IMR-90 (cell line): ENCODE measurements around the gene TOX3. TPM values are rescaled to one million over a fixed set of nuclear protein-coding genes. Genes with fewer than 3 reads are reported as not detected.

Source experiments
- ATAC-seq: fragments of 200-7000 bp; cut with Tn5 transposase; 2 replicates; pipeline ENCODE4 v1.9.1; 2020; ENCODE audit warnings: low read depth, mild to moderate bottlenecking, moderate library complexity
- BruUV-seq: library from RNA; stranded (reverse); fragments of 400-500 nt; replicated peaks from 2 replicates; lab custom pipeline; 2021; lab: Mats Ljungman, UMichigan
- CTCF ChIA-PET: fragments of 300-600 bp; formaldehyde crosslinking; extraction: SDS; loops from one replicate; lab custom pipeline; 2021; ENCODE audit warnings: antibody characterized with exemption; lab: Yijun Ruan, JAX
- POLR2A ChIA-PET: fragments of 300-600 bp; sonication (Branson Sonifier 250); formaldehyde crosslinking; loops from one replicate; lab custom pipeline; 2022; ENCODE audit warnings: antibody characterized with exemption; ENCODE audit not compliant: unreplicated experiment; lab: Charles Lee
- DNase-seq: peaks from one replicate; pipeline ENCODE4 v3.0.0; 2013
- H2AFZ ChIP-seq: replicated peaks from 2 replicates; pipeline ENCODE3; 2013; ENCODE audit warnings: low read length, mild to moderate bottlenecking; ENCODE audit not compliant: poor library complexity
- H2AK5ac ChIP-seq: 2 replicates; pipeline ENCODE4 v1.6.1; 2013; ENCODE audit warnings: low read depth, low read length, inconsistent platforms
- H2AK9ac ChIP-seq: replicated peaks from 2 replicates; pipeline ENCODE3; 2013; ENCODE audit warnings: mild to moderate bottlenecking, low read depth, low read length, moderate library complexity; ENCODE audit not compliant: poor library complexity
- H2BK120ac ChIP-seq: 2 replicates; pipeline ENCODE4 v1.6.1; 2013; ENCODE audit warnings: low read depth, low read length, inconsistent platforms
- H2BK15ac ChIP-seq: 3 replicates; pipeline ENCODE4 v1.6.1; 2013; ENCODE audit warnings: low read depth, low read length, inconsistent platforms
- H2BK20ac ChIP-seq: 2 replicates; pipeline ENCODE4 v1.6.1; 2013; ENCODE audit warnings: low read depth, mild to moderate bottlenecking, inconsistent platforms, low read length, moderate library complexity
- H2BK5ac ChIP-seq: 2 replicates; pipeline ENCODE4 v1.6.1; 2013; ENCODE audit warnings: mild to moderate bottlenecking, low read depth, low read length, inconsistent platforms; ENCODE audit not compliant: poor library complexity, severe bottlenecking
- H3K14ac ChIP-seq: replicated peaks from 2 replicates; pipeline ENCODE4 v1.6.1; 2013; ENCODE audit warnings: low read depth, low read length, inconsistent platforms
- H3K18ac ChIP-seq: 2 replicates; pipeline ENCODE4 v1.6.1; 2013; ENCODE audit warnings: low read depth, low read length, control low read depth
- H3K23ac ChIP-seq: 2 replicates; pipeline ENCODE4 v1.6.1; 2013; ENCODE audit warnings: low read depth, low read length, inconsistent platforms
- H3K27ac ChIP-seq: 2 replicates; pipeline ENCODE4 v1.5.1; 2013; ENCODE audit warnings: mild to moderate bottlenecking, control low read depth, low read length; ENCODE audit not compliant: insufficient read depth
- H3K27me3 ChIP-seq: 2 replicates; pipeline ENCODE4 v1.6.1; 2013; ENCODE audit warnings: low read length; ENCODE audit not compliant: control insufficient read depth, insufficient read depth
- H3K36me3 ChIP-seq: 2 replicates; pipeline ENCODE4 v1.6.1; 2013; ENCODE audit warnings: low read length, mixed read lengths; ENCODE audit not compliant: control insufficient read depth, insufficient read depth
- H3K4ac ChIP-seq: 2 replicates; pipeline ENCODE4 v1.6.1; 2013; ENCODE audit warnings: low read depth, low read length, inconsistent platforms
- H3K4me1 ChIP-seq: 2 replicates; pipeline ENCODE4 v1.6.1; 2013; ENCODE audit warnings: low read length, mixed read lengths; ENCODE audit not compliant: control insufficient read depth, insufficient read depth
- H3K4me2 ChIP-seq: 2 replicates; pipeline ENCODE4 v1.6.1; 2013; ENCODE audit warnings: low read depth, mild to moderate bottlenecking, control low read depth, low read length, moderate library complexity
- H3K4me3 ChIP-seq: 2 replicates; pipeline ENCODE4 v1.5.1; 2013; ENCODE audit warnings: low read depth, mild to moderate bottlenecking, control low read depth, low read length, moderate library complexity; ENCODE audit not compliant: insufficient read depth
- H3K56ac ChIP-seq: 2 replicates; pipeline ENCODE4 v1.6.1; 2013; ENCODE audit warnings: low read length, inconsistent platforms; ENCODE audit not compliant: insufficient read depth; ENCODE audit errors: extremely low read depth
- H3K79me1 ChIP-seq, 2 experiments: 2 replicates each; pipeline ENCODE4 v1.6.1; 2013; ENCODE audit warnings: low read length in 2 of 2, inconsistent platforms in 1 of 2, low read depth in 1 of 2
- H3K9ac ChIP-seq: 2 replicates; pipeline ENCODE4 v1.6.1; 2013; ENCODE audit warnings: low read depth, low read length, control low read depth
- H3K9me1 ChIP-seq: 2 replicates; pipeline ENCODE4 v1.6.1; 2013; ENCODE audit warnings: low read length, inconsistent platforms; ENCODE audit not compliant: insufficient read depth
- H3K9me3 ChIP-seq: 2 replicates; pipeline ENCODE4 v1.6.1; 2013; ENCODE audit warnings: low read length; ENCODE audit not compliant: control insufficient read depth, insufficient read depth
- H4K20me1 ChIP-seq: 2 replicates; pipeline ENCODE4 v1.6.1; 2013; ENCODE audit warnings: low read length, inconsistent platforms; ENCODE audit not compliant: insufficient read depth
- H4K5ac ChIP-seq: 2 replicates; pipeline ENCODE4 v1.6.1; 2013; ENCODE audit warnings: mild to moderate bottlenecking, low read depth, low read length, control low read depth
- H4K8ac ChIP-seq, 2 experiments: 2 replicates each; pipeline ENCODE4 v1.6.1; 2013; ENCODE audit warnings: low read depth in 2 of 2, low read length in 2 of 2, control low read depth in 1 of 2, inconsistent platforms in 1 of 2
- H4K91ac ChIP-seq: 2 replicates; pipeline ENCODE4 v1.6.1; 2013; ENCODE audit warnings: low read depth, low read length, inconsistent platforms; ENCODE audit not compliant: insufficient read depth
- RFX5 ChIP-seq: IDR thresholded peaks from 2 replicates; pipeline ENCODE4 v1.8.0; 2012; ENCODE audit warnings: low read depth, mild to moderate bottlenecking, low read length, moderate library complexity
- WGBS, 2 experiments: methylation state at CpG; one replicate each; pipeline versions ENCODE4 v1.1.5 to v1.1.7; 2013; ENCODE audit warnings: missing lambda C conversion rate in 2 of 2; ENCODE audit not compliant: insufficient read length in 1 of 2; ENCODE audit errors: extremely low coverage in 2 of 2; 5-methylcytosine and 5-hydroxymethylcytosine counted together
- dilution Hi-C: fragments of 300-500 bp; cut with HindIII; formaldehyde crosslinking; loops from one replicate; pipeline ENCODE4 v1.14.3; 2018; ENCODE audit warnings: low sequenced_read_pairs; ENCODE audit not compliant: unreplicated experiment
- in situ Hi-C: fragments of 300-500 bp; cut with MboI; formaldehyde crosslinking; loops from 3 replicates; pipeline ENCODE4 v1.14.3; 2019; ENCODE audit warnings: low sequenced_read_pairs, inconsistent platforms, mixed read lengths
- intact Hi-C: fragments of 100-400 bp; cut with micrococcal nuclease; formaldehyde crosslinking; loops from 2 replicates; pipeline ENCODE4 v1.10.0; 2022
- polyA plus RNA-seq, 3 experiments: library from polyadenylated mRNA; depleted of rRNA; stranded (reverse); fragments of >200 nt; gene quantifications; 2 replicates each; pipeline ENCODE4 v1.2.3, GENCODE V29; 2012; ENCODE audit warnings: low replicate concordance in 1 of 3
- total RNA-seq: library from RNA; depleted of rRNA; stranded (reverse); fragments of >200 nt; gene quantifications from 2 replicates; pipeline ENCODE4 v1.2.3, GENCODE V29; 2012

TOX3 gene
- total and polyA plus RNA-seq, 2 of the 4 experiments (the other 2 are of a cell fraction): not detected

DNA sequence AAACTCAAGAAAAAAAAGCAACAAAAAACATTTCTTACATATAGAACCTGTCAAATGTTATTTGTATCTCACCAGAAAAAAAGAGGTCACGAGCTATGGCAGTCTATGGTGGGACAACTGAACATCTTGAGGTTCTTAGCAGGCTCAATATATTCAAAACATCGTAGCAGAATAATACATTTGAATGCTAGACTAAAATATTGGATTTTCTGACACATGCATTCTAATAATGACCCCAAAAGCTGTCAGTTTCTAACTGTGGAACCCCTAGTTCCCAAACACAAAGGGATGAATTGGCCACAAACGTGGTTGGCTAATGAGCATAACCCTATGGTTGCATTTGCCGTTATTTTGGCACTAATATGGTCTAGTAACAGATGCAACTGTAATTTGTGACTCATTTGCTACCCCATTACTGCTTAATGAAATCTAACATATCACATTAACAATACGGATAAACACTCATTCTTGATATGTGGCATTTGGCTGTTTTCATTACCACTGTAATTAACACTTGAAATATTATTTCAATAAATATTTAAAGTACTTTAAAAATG is 81.2 kb downstream of the TOX3 start:
- H3K56ac ChIP-seq: no peak overlapping the region
- no peak overlapping the region for H2BK120ac ChIP-seq
- H2AK9ac ChIP-seq: no peak overlapping the region
- H3K4me3 ChIP-seq: no peak overlapping the region
- no peak overlapping the region for H2AK5ac ChIP-seq
- no peaks in the 10 kb centered on the region for H3K9me3 ChIP-seq
- no peaks in the 10 kb centered on the region for H3K79me1 ChIP-seq
- H2BK15ac ChIP-seq: no peak overlapping the region
- no peak overlapping the region for H3K23ac ChIP-seq
- H4K20me1 ChIP-seq: no peaks in the 10 kb centered on the region
- no peaks in the 10 kb centered on the region for H3K4me1 ChIP-seq
- no peak overlapping the region for H4K5ac ChIP-seq
- H2AFZ ChIP-seq: no peak overlapping the region
- no peak overlapping the region for H2BK5ac ChIP-seq
- no peak overlapping the region for H4K8ac ChIP-seq
- dilution Hi-C loops (no loop called here), intact Hi-C loops (no loop called here), in situ Hi-C loops (no loop called here)
- no peak overlapping the region for H3K18ac ChIP-seq
- CTCF ChIA-PET: interaction anchor here (0.9 kb wide), 1 partner anchor 10 kb away, joined by 4 read pairs; no protein-coding TSS in a partner anchor
- H3K27ac ChIP-seq: no peak overlapping the region
- BruUV-seq: no TSS peak
- H3K27me3 ChIP-seq: no peaks in the 10 kb centered on the region
- no peaks in the 10 kb centered on the region for H3K36me3 ChIP-seq
- no peak overlapping the region for H3K14ac ChIP-seq
- H2BK20ac ChIP-seq: no peak overlapping the region
- POLR2A ChIA-PET: no interaction called here
- H3K4ac ChIP-seq: no peak overlapping the region
- H3K4me2 ChIP-seq: no peak overlapping the region
- TF ChIP-seq RFX5: no peak
- H4K91ac ChIP-seq: no peak overlapping the region
- no peak for ATAC-seq
- 0% methylated on average over 1 of the region's 5 CpGs; no CpG with 5 or more reads in 1 of the 2 experiments for WGBS, 2 experiments
- H3K9me1 ChIP-seq: no peaks in the 10 kb centered on the region
- DNase-seq: no peak
- H3K9ac ChIP-seq: no peak overlapping the region
